Skeletal muscle tissue (tissue), 4 donors: Measurements from ENCODE around the gene KNG1. TPM values are rescaled to one million over a fixed set of nuclear protein-coding genes. Genes with fewer than 3 reads are reported as not detected.

ENCODE experiments used
- H3K27ac ChIP-seq: one replicate; pipeline ENCODE4 v1.7.0; 2013; ENCODE audit warnings: mild to moderate bottlenecking, low read depth, low read length, inconsistent platforms
- H3K27me3 ChIP-seq, 3 donors: one replicate each; pipeline ENCODE4 v1.7.0; 2013; ENCODE audit warnings: low read length in 3 of 3; ENCODE audit not compliant: control insufficient read depth in 3 of 3, insufficient read depth in 3 of 3
- H3K36me3 ChIP-seq, 3 donors: one replicate each; pipeline ENCODE4 v1.7.0; 2013; ENCODE audit warnings: low read length in 3 of 3; ENCODE audit not compliant: control insufficient read depth in 3 of 3, insufficient read depth in 3 of 3
- H3K4me1 ChIP-seq, 3 donors: one replicate each; pipeline ENCODE4 v1.7.0; 2013; ENCODE audit warnings: low read length in 3 of 3, mild to moderate bottlenecking in 3 of 3; ENCODE audit not compliant: control insufficient read depth in 3 of 3, insufficient read depth in 3 of 3
- H3K4me3 ChIP-seq, 3 donors: one replicate each; pipeline ENCODE4 v1.7.0; 2013; ENCODE audit warnings: low read length in 3 of 3
- H3K9ac ChIP-seq, 3 donors: one replicate each; pipeline ENCODE4 v1.7.0; 2013; ENCODE audit warnings: low read length in 3 of 3, mild to moderate bottlenecking in 3 of 3, moderate library complexity in 2 of 3, low read depth in 1 of 3
- H3K9me3 ChIP-seq, 3 donors: one replicate each; pipeline ENCODE4 v1.7.0; 2013; ENCODE audit warnings: low read length in 3 of 3; ENCODE audit not compliant: control insufficient read depth in 3 of 3
- total RNA-seq: library from RNA; depleted of rRNA; stranded (reverse); fragments of >200 nt; gene quantifications from one replicate; pipeline ENCODE4 v1.2.3, GENCODE V29; 2014
- donor health status: Osteomylitis.

The KNG1 gene
- 0.52 TPM for total RNA-seq

- no peaks in the 10 kb centered on the region for H3K27me3 ChIP-seq
- H3K27ac ChIP-seq = no peak within 1 kb of the TSS
- H3K4me1 ChIP-seq = no peaks in the 10 kb centered on the region
- no peak within 1 kb of the TSS for H3K9ac ChIP-seq
- no peaks in the 10 kb centered on the region for H3K9me3 ChIP-seq
- H3K36me3 ChIP-seq = no peaks in the 10 kb centered on the region
- no peak within 1 kb of the TSS for H3K4me3 ChIP-seq
These were observed at the start of gene KNG1 for GRCh38 chr3:186717039-186717457. Gene KNG1 (plus strand): TSS chr3:186717359. CDS start chr3:186717543, 184 bp downstream.

- H3K4me1 ChIP-seq = no peaks in the 10 kb centered on the region
- no peak overlapping the region for H3K4me3 ChIP-seq
- no peaks in the 10 kb centered on the region for H3K36me3 ChIP-seq
- H3K9ac ChIP-seq = no peak overlapping the region
- H3K27ac ChIP-seq = no peak overlapping the region
- peaks cover 2 to 13% (median 5%) of the 10 kb centered on the region in 3 donors for H3K27me3 ChIP-seq
- no peaks in the 10 kb centered on the region for H3K9me3 ChIP-seq
These were observed 48.7 kb upstream of the KNG1 start for GRCh38 chr3:186668426-186668825.

GRCh38 chr3:186669378-186670084 is 47.6 kb upstream of the KNG1 start:
- Histone ChIP-seq H3K4me1 (no peaks in the 10 kb centered on the region), H3K27ac (no peak overlapping the region), H3K36me3 (no peaks in the 10 kb centered on the region), H3K27me3 (peaks cover 3 to 9% (median 9%) of the 10 kb centered on the region in 3 donors), H3K4me3 (no peak overlapping the region), H3K9me3 (no peaks in the 10 kb centered on the region), H3K9ac (no peak overlapping the region)

GRCh38 chr3:186670155-186670554 is 47.0 kb upstream of the KNG1 start:
- Histone ChIP-seq H3K4me3 (no peak overlapping the region), H3K36me3 (no peaks in the 10 kb centered on the region), H3K9ac (no peak overlapping the region), H3K27me3 (peaks cover 4 to 13% (median 9%) of the 10 kb centered on the region in 3 donors), H3K27ac (no peak overlapping the region), H3K9me3 (no peaks in the 10 kb centered on the region), H3K4me1 (no peaks in the 10 kb centered on the region)

GRCh38 chr3:186671051-186671450 is 46.1 kb upstream of the KNG1 start:
- Histone ChIP-seq H3K36me3 (no peaks in the 10 kb centered on the region), H3K27ac (no peak overlapping the region), H3K9me3 (no peaks in the 10 kb centered on the region), H3K27me3 (peaks cover 4 to 11% (median 6%) of the 10 kb centered on the region in 3 donors), H3K9ac (no peak overlapping the region), H3K4me3 (no peak overlapping the region), H3K4me1 (no peaks in the 10 kb centered on the region)

GRCh38 chr3:186678604-186679003 is 38.6 kb upstream of the KNG1 start:
- peaks cover 8 to 17% (median 8%) of the 10 kb centered on the region in 3 donors for H3K27me3 ChIP-seq
- no peaks in the 10 kb centered on the region for H3K9me3 ChIP-seq
- H3K27ac ChIP-seq = no peak overlapping the region
- no peaks in the 10 kb centered on the region for H3K36me3 ChIP-seq
- H3K9ac ChIP-seq = no peak overlapping the region
- H3K4me3 ChIP-seq = no peak overlapping the region
- H3K4me1 ChIP-seq = no peaks in the 10 kb centered on the region

- Histone ChIP-seq H3K4me1 (no peaks in the 10 kb centered on the region), H3K4me3 (no peak overlapping the region), H3K27me3 (peaks cover 7 to 17% (median 11%) of the 10 kb centered on the region in 3 donors), H3K9ac (no peak overlapping the region), H3K9me3 (no peaks in the 10 kb centered on the region), H3K36me3 (no peaks in the 10 kb centered on the region), H3K27ac (no peak overlapping the region)
These were observed 38.0 kb upstream of the KNG1 start for GRCh38 chr3:186679151-186679550.

GRCh38 chr3:186680869-186681268 is 36.3 kb upstream of the KNG1 start:
- no peaks in the 10 kb centered on the region for H3K9me3 ChIP-seq
- peaks cover 7 to 18% (median 7%) of the 10 kb centered on the region in 3 donors for H3K27me3 ChIP-seq
- H3K36me3 ChIP-seq = no peaks in the 10 kb centered on the region
- H3K9ac ChIP-seq = no peak overlapping the region
- H3K4me3 ChIP-seq = no peak overlapping the region
- no peak overlapping the region for H3K27ac ChIP-seq
- no peaks in the 10 kb centered on the region for H3K4me1 ChIP-seq

- no peak overlapping the region for H3K27ac ChIP-seq
- no peaks in the 10 kb centered on the region for H3K9me3 ChIP-seq
- peaks cover 7 to 13% (median 10%) of the 10 kb centered on the region in 3 donors for H3K27me3 ChIP-seq
- H3K9ac ChIP-seq = no peak overlapping the region
- no peak overlapping the region for H3K4me3 ChIP-seq
- no peaks in the 10 kb centered on the region for H3K4me1 ChIP-seq
- H3K36me3 ChIP-seq = no peaks in the 10 kb centered on the region
These were observed 34.3 kb upstream of the KNG1 start for GRCh38 chr3:186682812-186683211.

GRCh38 chr3:186683979-186684378 is 33.2 kb upstream of the KNG1 start:
- Histone ChIP-seq H3K4me3 (no peak overlapping the region), H3K27ac (no peak overlapping the region), H3K36me3 (no peaks in the 10 kb centered on the region), H3K9ac (no peak overlapping the region), H3K27me3 (peaks cover 3 to 7% (median 7%) of the 10 kb centered on the region in 3 donors), H3K9me3 (no peaks in the 10 kb centered on the region), H3K4me1 (no peaks in the 10 kb centered on the region)
